Vagina (tissue), 2 donors: Measurements from ENCODE around the gene APOL6. TPM values are rescaled to one million over a fixed set of nuclear protein-coding genes. Genes with fewer than 3 reads are reported as not detected.

Experiments used
- DNase-seq, 2 donors: peaks; one replicate each; pipeline ENCODE4 v3.0.0-alpha.2; 2017; ENCODE audit errors: extremely low spot score in 2 of 2
- H3K27ac ChIP-seq: fragments of 200-600 bp; sonication (generic); one replicate; pipeline ENCODE4 v1.5.1; 2019
- H3K27me3 ChIP-seq: fragments of 200-600 bp; sonication (generic); one replicate; pipeline ENCODE4 v1.5.1; 2019
- H3K36me3 ChIP-seq, 2 donors: fragments of 200-600 bp; sonication (generic); one replicate each; pipeline ENCODE4 v1.5.1; 2017 to 2019
- H3K4me1 ChIP-seq: fragments of 200-600 bp; sonication (generic); one replicate; pipeline ENCODE4 v1.5.1; 2019
- H3K4me3 ChIP-seq, 2 donors: fragments of 200-600 bp; sonication (generic); 1 replicate in 1 of 2; 2 replicates in 1 of 2; pipeline ENCODE4 v1.5.1; 2016 to 2019
- H3K9me3 ChIP-seq: fragments of 200-600 bp; sonication (generic); one replicate; pipeline ENCODE4 v1.5.1; 2019
- CTCF ChIP-seq, 3 experiments: fragments of 450-650 bp in 2 of 3; fragments of 200-600 bp in 1 of 3; sonication (generic) in 1 of 3; IDR thresholded peaks; one replicate each; pipeline ENCODE4 v1.5.1; 2017 to 2019; ENCODE audit warnings: antibody characterized with exemption in 3 of 3, mild to moderate bottlenecking in 2 of 3, moderate library complexity in 2 of 3
- POLR2A ChIP-seq, 2 donors: fragments of 450-650 bp; IDR thresholded peaks; one replicate each; pipeline ENCODE4 v1.6.1; 2017; ENCODE audit warnings: antibody characterized with exemption in 2 of 2, mild to moderate bottlenecking in 2 of 2, moderate library complexity in 2 of 2
- POLR2AphosphoS5 ChIP-seq, 2 donors: sonication (generic); formaldehyde crosslinking; IDR thresholded peaks; one replicate each; pipeline ENCODE4 v1.9.0; 2017; ENCODE audit warnings: antibody characterized with exemption in 2 of 2, mild to moderate bottlenecking in 2 of 2, low read depth in 1 of 2; ENCODE audit not compliant: insufficient read depth in 1 of 2
- intact Hi-C: fragments of 100-400 bp; cut with DNase I; formaldehyde crosslinking; loops from one replicate; pipeline ENCODE4 v1.15.1; 2023
- total RNA-seq: library from RNA; depleted of rRNA; stranded (reverse); fragments of >200 nt; gene quantifications from one replicate; pipeline ENCODE4 v1.2.3, GENCODE V29; 2016

The APOL6 gene
- total RNA-seq, 1 donor from 2014 or later: 11.5 TPM

GRCh38 chr22:35616043-35616442, 32.2 kb upstream of the APOL6 start:
- no peaks in the 10 kb centered on the region for H3K27me3 ChIP-seq

GRCh38 chr22:35617137-35617755, 31.0 kb upstream of the APOL6 start, which contains the start of gene MB:
Gene MB, minus strand, starts transcription at chr22:35617329. Its CDS starts 72 bp downstream, at chr22:35617257.
- Histone ChIP-seq H3K4me1 (peaks cover 4% of the 10 kb centered on the region), H3K9me3 (no peaks in the 10 kb centered on the region), H3K27me3 (no peaks in the 10 kb centered on the region), H3K27ac (no peak within 1 kb of the TSS), H3K36me3 (no peaks in the 10 kb centered on the region), H3K4me3 (no peak within 1 kb of the TSS)
- TF ChIP-seq POLR2A (IDR thresholded peaks at IDR 0.05) (no peak), CTCF (IDR thresholded peaks at IDR 0.05) (no peak), POLR2AphosphoS5 (IDR thresholded peaks at IDR 0.05; ENCODE audit: insufficient read depth in 1 of 2, low read depth in 1 of 2) (no peak)
- intact Hi-C loops: no loop called here
- no peak for DNase-seq

More at GRCh38 chr22:35616043-35616442, 32.2 kb upstream of the APOL6 start:
- no peak overlapping the region for H3K27ac ChIP-seq
- no peaks in the 10 kb centered on the region for H3K4me1 ChIP-seq
- DNase-seq: no peak
- H3K9me3 ChIP-seq: no peaks in the 10 kb centered on the region
- no peak overlapping the region for H3K4me3 ChIP-seq
- H3K36me3 ChIP-seq: no peaks in the 10 kb centered on the region
- intact Hi-C loops: no loop called here
- TF ChIP-seq CTCF (IDR thresholded peaks at IDR 0.05): no peak
- TF ChIP-seq POLR2AphosphoS5 (IDR thresholded peaks at IDR 0.05; ENCODE audit: insufficient read depth in 1 of 2, low read depth in 1 of 2): no peak
- no peak for TF ChIP-seq POLR2A (IDR thresholded peaks at IDR 0.05)

- H3K36me3 ChIP-seq: no peaks in the 10 kb centered on the region
- DNase-seq: no peak
- intact Hi-C loops: no loop called here
- H3K27ac ChIP-seq: no peak overlapping the region
- H3K9me3 ChIP-seq: no peaks in the 10 kb centered on the region
- no peak overlapping the region for H3K4me3 ChIP-seq
- no peak for TF ChIP-seq CTCF (IDR thresholded peaks at IDR 0.05)
- no peak for TF ChIP-seq POLR2A (IDR thresholded peaks at IDR 0.05)
- no peak for TF ChIP-seq POLR2AphosphoS5 (IDR thresholded peaks at IDR 0.05; ENCODE audit: insufficient read depth in 1 of 2, low read depth in 1 of 2)
- H3K4me1 ChIP-seq: peaks cover 18% of the 10 kb centered on the region
- no peaks in the 10 kb centered on the region for H3K27me3 ChIP-seq
Measured at GRCh38 chr22:35618427-35619223, 29.6 kb upstream of the APOL6 start.

GRCh38 chr22:35619336-35620094, 28.7 kb upstream of the APOL6 start:
- H3K27ac ChIP-seq: no peak overlapping the region
- intact Hi-C loops: no loop called here
- H3K36me3 ChIP-seq: no peaks in the 10 kb centered on the region
- no peaks in the 10 kb centered on the region for H3K9me3 ChIP-seq
- DNase-seq: no peak
- no peak overlapping the region for H3K4me3 ChIP-seq
- no peak for TF ChIP-seq POLR2AphosphoS5 (IDR thresholded peaks at IDR 0.05; ENCODE audit: insufficient read depth in 1 of 2, low read depth in 1 of 2)
- no peak for TF ChIP-seq CTCF (IDR thresholded peaks at IDR 0.05)
- TF ChIP-seq POLR2A (IDR thresholded peaks at IDR 0.05): no peak
- H3K4me1 ChIP-seq: peaks cover 18% of the 10 kb centered on the region
- H3K27me3 ChIP-seq: no peaks in the 10 kb centered on the region
